Measurements from ENCODE around the gene CHST8.

The CHST8 gene

GRCh38 chr19:33618884-33619283 is 2.9 kb upstream of the CHST8 start:
- DNase-seq, result no peak

DNA sequence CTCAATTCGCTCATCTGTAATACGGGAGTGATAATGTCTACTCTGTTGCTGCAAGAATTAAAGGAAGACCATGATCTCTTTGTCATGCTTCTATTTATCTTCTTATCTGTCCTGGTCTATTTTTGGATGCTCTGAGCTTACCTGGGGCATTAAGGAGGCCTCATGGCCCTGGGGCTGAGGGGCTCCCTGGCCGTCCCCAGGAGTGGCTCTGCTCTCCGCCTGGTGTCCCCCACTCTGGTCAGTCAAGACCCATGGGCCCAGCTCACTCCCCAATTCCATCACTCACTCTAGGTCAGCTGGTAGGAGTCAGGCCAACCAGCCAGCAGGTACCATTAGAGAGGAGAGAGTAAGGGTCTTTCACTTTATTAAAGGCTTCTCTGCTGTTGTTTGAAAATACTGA is 1.1 kb upstream of the CHST8 start:
- no peak for DNase-seq

- no peak for DNase-seq
These were observed 528 bp upstream of the CHST8 start for GRCh38 chr19:33621065-33621785.

DNA sequence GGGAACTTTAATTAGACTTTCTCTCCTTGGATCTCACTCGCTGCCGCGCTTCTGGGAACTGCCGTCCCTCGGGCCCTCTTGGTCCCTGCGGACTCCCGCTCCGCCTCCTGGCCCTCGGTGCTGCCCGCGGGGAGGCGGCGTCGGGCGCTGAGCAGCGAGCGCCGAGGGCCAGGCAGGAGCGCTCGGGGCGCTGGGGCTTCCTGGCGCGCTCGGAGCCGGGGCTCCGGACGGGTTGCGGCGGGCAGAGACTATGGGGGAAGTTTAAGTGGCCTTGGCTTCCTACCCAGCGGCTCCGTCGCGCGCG is 704 bp downstream of the CHST8 start:
- DNase-seq, result no peak

GRCh38 chr19:33622809-33623511 is 1.2 kb downstream of the CHST8 start:
- DNase-seq, result no peak

DNA sequence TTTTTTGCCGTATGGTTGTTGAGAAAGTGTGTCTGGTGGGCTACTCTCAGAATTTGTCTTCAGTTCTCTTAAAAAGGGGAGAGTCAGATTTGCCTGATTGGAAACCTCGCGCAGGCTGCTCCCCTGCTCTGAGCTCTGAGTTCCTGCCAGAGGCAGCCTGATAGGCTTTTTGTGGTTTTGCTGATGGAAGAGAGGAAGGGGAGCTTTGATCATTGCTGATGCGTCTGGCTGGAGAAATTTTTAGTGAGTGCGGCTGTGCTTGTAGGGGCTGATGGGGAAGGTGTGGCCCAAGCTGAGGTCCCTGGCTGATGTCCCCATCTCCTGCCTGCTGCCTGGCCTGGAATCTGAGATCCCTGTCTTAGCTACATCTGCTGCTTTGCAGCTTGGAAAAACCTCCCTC is 2.8 kb downstream of the CHST8 start:
- DNase-seq, result no peak

DNA sequence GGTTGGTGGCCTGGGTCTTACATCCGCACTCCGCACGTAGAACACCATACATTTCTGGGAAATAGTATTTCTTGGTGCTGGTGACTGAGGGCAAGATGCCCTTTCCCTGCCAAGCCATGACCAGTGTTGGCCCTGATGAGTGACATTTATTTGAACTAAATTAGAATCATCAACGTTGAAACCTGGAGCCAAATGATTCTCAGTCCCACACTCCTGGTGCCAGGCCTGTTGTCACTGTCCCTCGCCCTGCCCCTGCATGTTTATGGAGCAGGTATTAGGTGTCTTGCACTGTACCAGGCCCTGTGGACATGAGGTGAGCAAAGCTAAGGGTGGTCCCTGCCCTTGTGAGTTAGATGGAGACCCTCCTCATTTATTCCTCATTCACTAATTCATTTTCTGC is 5.8 kb downstream of the CHST8 start:
- DNase-seq, result no peak

- no peak for DNase-seq
These were observed 6.4 kb downstream of the CHST8 start for GRCh38 chr19:33627962-33628839.

DNA sequence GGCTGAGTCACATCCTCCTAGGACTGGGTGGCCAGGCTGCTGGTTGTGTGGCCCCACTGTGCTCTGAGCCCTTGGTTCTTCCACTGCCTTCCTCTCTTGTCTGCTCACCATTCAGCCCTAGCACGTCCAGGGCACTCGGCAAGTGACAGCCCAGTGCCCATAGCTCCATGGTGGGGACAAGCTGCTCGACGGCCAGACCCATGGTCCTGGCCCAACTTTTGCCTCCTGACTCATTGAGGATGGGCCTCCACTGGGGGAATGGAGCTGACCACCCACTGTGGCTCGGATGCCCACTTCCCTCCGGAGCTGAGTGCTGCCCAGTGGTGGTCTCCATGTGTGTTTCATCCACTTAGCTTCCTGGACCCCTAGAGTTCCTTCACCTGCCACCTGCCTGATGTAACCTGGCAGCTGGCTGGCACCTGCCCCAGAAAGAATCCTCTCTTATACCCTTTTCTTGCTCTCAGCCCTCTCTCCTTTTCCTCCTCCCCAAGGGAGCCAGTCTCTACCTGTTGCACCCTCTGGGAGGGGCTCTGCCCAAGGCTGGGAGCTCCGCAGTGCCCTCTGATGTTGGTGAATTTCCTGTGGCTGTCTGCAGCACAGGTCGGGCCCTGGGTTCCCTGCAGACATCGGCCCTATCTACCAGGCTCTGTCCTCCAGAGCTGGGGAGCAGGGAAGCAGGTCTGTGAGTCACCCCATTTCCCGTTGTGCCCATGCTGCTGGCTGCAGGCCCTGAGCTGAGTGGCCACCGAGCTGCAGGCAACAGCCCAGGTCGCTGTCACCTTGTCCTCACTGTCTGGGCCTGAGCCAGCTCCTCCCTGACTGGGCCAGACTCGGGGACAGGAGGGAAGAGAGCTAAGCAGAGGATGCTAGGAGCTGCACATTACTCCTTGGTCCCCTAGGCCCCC is 7.4 kb downstream of the CHST8 start:
- no peak for DNase-seq

DNA sequence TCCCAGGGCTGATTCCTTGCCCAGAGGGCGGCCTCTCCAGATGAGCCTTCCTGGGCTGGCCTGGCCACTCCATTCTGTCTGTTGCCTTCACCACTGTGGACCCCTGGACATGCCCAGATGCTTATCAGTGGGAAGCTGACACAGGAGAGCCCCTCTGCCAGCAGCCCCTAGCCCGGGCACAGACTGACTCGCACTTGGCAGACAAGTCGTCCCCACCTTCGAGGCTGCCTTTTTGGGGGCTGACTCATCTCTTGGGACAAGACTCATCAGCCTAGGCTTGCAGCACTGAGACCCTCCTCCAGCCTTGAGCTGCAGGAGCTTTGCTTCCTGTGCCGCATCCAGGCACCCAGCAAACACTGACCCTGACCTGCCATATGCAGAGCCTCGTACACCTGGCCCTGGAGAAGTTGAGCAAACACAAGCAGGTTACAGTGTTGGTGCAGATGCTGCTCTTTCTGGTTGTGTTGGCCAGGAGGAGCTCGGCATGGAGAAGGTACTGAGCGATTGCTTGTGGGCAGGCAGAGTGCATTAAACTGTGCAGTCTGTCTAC is 8.1 kb downstream of the CHST8 start:
- DNase-seq, result no peak

DNA sequence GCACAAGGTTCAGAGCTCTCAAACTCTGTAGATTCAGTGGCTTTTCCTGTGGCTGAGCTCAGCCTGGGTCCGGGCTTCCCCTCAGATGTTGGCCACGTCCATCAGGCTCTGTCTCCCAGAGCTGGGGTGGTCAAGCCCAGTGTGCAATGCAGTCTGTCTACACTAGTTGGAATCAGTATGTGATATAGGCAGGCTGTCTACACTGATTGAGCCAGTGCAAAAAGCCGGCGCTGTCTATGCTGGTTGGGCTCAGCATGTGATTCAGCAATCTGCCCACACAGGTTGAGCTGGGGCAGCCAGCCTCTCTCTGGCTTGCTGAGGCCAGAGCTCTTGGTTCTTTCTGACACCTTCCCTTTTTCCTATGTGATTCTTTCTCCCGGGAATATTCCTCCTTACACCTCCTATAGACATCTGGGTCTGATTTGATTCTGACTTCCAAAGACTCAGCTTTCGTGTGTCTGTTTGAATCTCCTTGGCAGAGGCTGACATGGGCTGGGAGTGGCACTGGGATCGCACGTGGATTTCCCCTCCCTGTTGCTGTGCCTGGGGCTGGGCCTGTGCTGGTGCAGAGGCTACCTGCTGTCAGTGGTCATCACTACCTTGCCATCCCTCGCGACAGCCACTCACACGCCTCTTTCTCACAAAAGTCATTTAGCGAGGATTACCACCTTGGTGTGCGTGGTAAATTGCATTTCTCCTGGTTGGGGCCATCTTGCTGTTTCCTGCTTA is 9.3 kb downstream of the CHST8 start:
- no peak for DNase-seq

DNA sequence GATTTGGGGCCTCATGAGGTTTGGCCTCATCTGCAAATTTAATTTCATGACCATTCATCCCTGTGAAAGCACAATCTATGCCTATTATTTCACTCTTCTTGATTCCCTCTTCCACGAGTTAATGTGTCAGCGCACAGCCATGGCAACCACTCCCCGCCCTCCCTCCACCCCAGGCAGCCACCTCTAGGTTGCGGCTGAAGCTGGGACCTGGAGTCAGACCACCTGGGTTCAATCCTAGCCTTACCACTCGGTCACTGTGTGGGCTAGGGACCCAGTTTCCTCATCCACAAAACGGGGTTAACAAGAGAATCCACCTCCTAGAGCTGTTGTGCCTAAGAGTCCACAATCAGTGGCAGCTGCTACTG is 9.8 kb downstream of the CHST8 start:
- DNase-seq, result no peak

DNA sequence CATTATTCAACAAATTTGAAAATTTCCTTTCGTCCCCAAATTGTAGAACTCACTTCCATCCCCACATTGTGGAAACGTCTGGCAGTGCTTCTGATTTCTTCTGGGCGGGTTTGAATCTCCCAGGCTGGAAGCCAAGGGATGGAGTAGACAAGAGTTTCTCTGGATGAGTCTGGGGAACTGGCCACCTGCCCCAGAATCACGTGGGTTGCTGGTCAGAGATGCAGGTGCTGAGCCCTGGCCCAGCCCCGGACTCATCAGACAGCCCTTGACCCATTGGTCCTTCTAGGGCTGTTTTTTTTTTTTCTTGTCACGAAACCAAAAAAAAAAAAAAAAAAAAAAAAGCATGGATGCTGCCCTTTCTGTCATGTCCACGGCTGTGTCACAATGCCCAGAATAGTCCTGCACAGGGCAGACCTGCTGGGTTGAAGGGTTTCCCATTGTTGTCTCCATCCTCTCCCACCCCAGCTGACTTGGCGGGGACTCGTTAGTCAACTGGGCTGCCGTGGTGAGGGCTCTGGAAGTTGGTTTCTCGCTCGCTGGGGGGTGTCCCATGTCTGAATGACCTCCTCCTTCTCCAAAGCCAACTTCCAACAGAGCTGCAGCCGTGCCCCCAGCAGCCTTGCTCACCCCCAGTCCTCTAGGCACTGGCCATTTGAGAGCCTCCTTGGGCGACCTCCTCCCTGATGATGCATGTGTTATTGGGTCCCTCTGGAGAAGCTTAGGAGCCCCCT is 12.8 kb downstream of the CHST8 start:
- DNase-seq, result no peak

DNA sequence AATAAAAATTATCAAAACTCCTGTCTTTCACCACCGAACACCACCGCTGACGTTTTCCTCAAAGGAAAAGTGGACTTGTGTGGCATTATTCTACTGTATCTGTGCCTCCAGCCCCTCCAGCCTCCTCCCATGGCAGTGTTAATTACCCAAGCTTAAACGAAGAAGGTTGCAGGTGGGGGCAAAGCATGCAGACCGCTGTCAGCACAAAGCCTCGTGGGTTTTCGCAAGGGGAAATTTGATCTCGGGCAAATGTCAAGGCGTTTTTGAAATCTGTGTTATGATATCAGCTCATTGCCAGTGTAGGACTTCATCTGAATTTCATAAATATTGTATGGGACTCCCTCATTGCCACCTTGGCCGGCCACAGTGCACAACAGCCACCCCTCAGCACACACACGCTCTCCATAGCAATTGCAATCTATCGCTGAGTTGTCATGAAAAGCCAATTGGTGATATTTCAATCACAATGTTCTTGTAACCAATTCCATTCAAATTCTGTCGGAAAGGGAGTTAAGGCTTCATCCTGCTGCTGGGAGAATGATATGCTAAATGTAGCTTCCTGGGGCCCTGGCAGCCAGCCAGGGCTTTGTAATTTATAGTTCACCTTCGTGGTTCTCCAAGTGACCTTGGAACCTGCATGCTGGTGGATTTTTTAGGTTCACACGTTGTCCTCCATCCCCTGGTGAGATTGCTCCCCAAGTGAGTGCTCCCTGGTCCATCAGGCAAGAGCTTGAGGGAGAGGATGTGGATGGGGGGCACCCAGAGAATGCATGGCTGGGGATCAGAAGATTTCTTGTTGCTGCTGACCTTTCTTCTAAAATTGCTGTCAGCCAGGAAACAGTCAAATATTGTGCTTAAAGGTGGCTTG is 16.6 kb downstream of the CHST8 start:
- no peak for DNase-seq

DNA sequence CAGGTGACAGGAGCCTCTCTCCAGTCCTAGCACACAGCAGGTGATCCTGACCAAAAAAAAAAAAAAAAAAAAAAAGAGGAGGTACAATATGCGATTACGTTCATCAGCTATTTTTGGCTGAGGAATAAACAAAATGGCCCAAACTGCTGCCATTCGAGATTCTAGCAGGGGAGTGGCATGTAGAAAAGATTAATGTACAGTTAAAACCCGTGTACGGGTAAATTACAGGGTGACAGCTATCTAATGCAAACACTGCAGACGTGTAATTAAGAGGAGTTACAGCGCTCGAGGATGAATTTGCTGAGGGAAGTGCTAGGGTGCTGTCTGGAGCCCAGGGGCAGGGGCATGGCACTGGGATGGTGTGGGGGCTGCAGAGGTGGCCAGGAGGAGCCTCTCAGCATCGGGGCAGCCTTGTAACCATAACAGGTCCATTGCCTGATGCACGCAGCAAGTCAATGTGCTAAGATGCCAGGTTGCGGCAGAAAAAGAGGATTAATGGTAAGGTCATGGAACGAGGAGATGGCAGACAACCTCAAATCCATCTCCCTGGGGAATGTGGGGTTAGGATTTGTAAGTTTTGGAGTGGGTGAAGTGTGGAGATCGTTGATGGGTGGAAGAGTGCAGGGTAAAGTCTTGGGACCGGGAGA is 17.4 kb downstream of the CHST8 start:
- DNase-seq, result peak; percentile 26

DNA sequence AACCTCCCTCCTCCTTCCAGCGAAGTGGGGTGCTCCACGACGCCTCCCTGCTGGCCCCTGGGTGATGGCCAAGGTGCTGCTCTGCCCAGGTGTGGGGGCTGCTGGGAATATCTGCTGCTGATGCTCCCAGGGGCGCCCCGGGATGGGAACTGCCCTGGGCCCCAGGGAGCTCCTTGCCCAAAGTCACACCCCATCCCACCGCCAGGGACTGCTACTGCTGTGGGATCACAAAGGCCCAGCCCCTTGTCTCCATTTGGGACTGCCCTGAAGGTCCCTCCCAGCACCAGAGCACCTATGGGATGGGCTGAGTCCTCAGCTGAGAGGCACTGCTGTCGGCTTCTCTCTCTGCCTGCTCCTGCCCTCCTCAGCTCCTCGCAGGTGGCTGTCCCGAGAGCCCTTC is 19.0 kb downstream of the CHST8 start:
- no peak for DNase-seq

- no peak for DNase-seq
These were observed 19.5 kb downstream of the CHST8 start for GRCh38 chr19:33641261-33641660.

DNA sequence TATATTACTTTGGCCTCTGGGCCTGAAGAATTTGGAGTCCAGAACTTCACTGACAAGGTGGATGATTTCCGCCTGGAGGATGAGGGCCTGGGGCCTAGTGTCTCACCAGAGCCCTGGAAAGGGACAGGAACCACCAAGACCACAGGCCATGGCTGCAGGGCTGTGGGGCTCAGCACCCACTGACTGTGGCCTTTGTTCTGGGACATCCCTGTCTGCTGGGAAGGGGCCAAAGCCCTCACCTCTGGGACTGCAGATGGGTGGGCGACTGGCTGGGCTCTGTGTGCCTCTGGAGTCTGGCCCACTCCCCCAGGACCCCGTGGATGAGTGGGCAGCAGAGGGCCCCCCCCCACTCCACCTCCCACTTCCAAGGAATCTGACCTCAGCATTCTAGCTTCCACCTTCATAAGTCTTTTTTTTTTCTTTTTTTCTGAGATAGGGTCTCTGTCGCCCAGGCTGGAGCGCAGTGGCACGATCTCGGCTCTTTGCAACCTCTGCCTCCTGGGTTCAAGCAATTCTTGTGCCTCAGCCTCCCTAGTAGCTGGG is 20.3 kb downstream of the CHST8 start:
- no peak for DNase-seq

DNA sequence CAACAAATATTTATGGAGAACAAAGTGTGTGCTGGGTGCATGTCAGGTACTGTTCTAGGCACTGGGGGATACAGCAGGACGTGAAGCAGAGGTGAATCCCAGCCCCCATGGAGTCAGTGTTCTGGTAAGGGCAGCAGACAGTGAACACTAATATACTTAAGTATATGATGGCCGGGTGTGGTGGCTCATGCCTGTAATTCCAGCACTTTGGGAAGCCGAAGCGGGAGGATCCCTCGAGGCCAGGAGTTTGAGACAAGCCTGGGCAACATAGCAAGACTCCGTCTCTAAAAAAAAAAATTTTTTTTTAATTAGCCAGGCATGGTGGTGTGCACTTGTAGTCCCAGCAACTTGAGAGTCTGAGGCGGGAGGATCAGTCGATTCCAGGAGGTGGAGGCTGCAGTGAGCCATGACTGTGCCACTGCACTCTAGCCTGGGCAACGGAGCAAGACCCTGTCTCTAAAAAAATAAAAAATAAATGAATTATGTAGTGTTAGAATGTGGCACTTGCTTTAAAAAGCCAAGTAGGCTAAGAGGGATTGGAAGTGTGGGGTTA is 22.6 kb downstream of the CHST8 start:
- DNase-seq, result no peak
